NCI-H69 (cell line): Measurements from ENCODE around the gene TIAM1.

Experiments
- DNase-seq: peaks from one replicate; lab custom pipeline; 2025; lab: John Stamatoyannopoulos, UW

TIAM1 gene

GRCh38 chr21:31078216-31078615, 265.8 kb downstream of the TIAM1 start:
- DNase-seq, result no peak

DNA sequence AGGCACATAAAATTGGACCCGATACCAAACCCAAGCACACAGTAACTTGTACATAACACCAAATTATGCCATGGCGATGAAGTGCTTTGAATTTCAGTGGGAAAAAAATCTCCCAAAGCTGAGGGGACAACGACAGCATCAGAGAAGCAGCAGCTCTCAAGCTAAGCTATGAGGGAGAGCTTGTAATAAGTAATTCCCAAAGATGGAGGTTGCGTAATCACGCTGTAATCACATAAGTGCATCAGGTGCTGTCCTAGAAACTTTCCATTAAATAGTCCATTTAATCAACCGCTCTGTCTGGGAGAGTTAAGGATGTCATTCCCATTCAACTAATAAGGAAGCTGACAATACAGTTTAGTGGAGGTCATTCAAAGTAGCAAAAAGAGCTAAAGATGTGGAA, 268.2 kb downstream of the TIAM1 start:
- DNase-seq, result no peak

DNA sequence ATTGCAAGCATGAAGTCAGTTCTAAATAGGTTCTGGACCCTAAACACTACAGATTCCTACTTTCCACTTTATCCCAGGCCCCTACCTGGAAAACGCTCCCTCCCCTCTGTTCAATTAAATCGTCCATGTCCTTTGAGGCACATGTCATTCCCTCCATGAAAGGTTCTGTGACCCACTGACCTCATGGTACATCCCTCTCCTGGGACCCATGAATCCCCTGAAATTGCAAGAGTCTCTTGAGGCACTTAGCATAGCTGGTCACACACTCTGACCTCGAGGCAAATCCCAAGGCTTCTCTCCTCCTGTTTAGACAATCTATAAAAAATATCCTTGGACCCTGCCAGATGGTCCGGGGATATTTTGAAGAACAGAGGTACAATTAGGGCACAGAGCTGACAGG, 271.5 kb downstream of the TIAM1 start:
- DNase-seq, result peak; percentile 15
